ENCODE data around the gene ROR2. TPM values are rescaled to one million over a fixed set of nuclear protein-coding genes. Genes with fewer than 3 reads are reported as not detected.

Gene ROR2
- total and polyA plus RNA-seq, 2 of the 13 experiments (the other 11 are each of a cell fraction or from before 2014, with no cell fraction given), result not detected

DNA sequence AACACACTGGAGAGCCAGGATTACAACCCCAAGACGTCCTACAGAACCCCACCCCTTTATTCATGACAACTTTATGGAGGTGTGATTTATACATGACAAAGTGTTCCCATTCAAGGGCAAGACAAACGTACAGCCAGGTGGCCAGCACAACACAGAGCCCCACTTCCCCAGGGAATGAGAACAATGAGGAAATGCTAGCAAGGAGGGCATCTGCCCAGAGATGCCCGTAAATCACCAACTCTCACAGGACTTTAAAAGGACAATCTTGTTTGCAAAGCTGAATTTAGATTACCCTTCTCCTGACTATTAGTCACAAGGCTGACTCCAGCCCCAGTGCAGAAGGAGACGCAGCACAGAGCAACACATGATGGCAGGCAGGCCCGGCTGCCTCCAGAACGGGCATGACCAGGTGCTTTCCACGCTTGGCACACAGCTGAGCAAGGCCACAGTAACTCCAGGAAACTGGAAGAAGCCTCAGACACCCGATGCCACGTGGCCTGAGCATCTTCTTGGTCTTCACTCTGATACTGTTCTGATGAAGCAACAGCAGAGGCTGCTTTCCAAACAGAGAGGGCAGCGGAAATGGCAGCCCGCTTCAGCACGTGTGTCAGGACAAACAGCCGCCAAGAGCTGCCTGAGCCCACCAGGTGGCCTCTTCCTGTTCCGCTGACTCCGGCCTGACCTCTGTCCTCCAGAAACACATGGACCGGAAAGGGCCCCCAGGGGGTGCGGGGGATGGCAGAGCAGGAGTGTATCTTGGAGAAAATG is 51.4 kb downstream of the ROR2 start (continued):
- TF ChIP-seq, protein P1, sequence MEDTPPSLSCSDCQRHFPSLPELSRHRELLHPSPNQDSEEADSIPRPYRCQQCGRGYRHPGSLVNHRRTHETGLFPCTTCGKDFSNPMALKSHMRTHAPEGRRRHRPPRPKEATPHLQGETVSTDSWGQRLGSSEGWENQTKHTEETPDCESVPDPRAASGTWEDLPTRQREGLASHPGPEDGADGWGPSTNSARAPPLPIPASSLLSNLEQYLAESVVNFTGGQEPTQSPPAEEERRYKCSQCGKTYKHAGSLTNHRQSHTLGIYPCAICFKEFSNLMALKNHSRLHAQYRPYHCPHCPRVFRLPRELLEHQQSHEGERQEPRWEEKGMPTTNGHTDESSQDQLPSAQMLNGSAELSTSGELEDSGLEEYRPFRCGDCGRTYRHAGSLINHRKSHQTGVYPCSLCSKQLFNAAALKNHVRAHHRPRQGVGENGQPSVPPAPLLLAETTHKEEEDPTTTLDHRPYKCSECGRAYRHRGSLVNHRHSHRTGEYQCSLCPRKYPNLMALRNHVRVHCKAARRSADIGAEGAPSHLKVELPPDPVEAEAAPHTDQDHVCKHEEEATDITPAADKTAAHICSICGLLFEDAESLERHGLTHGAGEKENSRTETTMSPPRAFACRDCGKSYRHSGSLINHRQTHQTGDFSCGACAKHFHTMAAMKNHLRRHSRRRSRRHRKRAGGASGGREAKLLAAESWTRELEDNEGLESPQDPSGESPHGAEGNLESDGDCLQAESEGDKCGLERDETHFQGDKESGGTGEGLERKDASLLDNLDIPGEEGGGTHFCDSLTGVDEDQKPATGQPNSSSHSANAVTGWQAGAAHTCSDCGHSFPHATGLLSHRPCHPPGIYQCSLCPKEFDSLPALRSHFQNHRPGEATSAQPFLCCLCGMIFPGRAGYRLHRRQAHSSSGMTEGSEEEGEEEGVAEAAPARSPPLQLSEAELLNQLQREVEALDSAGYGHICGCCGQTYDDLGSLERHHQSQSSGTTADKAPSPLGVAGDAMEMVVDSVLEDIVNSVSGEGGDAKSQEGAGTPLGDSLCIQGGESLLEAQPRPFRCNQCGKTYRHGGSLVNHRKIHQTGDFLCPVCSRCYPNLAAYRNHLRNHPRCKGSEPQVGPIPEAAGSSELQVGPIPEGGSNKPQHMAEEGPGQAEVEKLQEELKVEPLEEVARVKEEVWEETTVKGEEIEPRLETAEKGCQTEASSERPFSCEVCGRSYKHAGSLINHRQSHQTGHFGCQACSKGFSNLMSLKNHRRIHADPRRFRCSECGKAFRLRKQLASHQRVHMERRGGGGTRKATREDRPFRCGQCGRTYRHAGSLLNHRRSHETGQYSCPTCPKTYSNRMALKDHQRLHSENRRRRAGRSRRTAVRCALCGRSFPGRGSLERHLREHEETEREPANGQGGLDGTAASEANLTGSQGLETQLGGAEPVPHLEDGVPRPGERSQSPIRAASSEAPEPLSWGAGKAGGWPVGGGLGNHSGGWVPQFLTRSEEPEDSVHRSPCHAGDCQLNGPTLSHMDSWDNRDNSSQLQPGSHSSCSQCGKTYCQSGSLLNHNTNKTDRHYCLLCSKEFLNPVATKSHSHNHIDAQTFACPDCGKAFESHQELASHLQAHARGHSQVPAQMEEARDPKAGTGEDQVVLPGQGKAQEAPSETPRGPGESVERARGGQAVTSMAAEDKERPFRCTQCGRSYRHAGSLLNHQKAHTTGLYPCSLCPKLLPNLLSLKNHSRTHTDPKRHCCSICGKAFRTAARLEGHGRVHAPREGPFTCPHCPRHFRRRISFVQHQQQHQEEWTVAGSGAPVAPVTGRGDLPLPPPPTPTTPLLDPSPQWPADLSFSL (CRISPR knock-in tag; IDR thresholded peaks at IDR 0.05), result no peak
- TF ChIP-seq ELF1 (CRISPR knock-in tag; IDR thresholded peaks at IDR 0.05), result peak; percentile 61
- no peak for TF ChIP-seq ZNF790 (CRISPR knock-in tag; IDR thresholded peaks at IDR 0.05; ENCODE audit: borderline replicate concordance)
- no peak for TF ChIP-seq JUNB (CRISPR knock-in tag; IDR thresholded peaks at IDR 0.05; ENCODE audit: borderline replicate concordance)
- no peak for TF ChIP-seq POLR2A (IDR thresholded peaks at IDR 0.05; ENCODE audit: insufficient read depth in 1 of 2, low read depth in 2 of 2, low read length in 2 of 2)
- TF ChIP-seq ETV5 (CRISPR knock-in tag; IDR thresholded peaks at IDR 0.05; ENCODE audit: borderline replicate concordance), result peak; percentile 82
- TF ChIP-seq ZNF331 (CRISPR knock-in tag; IDR thresholded peaks at IDR 0.05), result 0 out of 2 replicates have a peak, but pooled peaks have one; percentile 11
- TF ChIP-seq PPARG (CRISPR knock-in tag; conservative IDR thresholded peaks at IDR 0.05), result peak; percentile 51; the same call in 1 of the 2 replicates
- TF ChIP-seq HNRNPUL1 (IDR thresholded peaks at IDR 0.05; ENCODE audit: low read depth, low read length), result no peak
- TF ChIP-seq MEIS1 (CRISPR knock-in tag; IDR thresholded peaks at IDR 0.05; ENCODE audit: borderline replicate concordance), result no peak
- TF ChIP-seq BRCA1 (CRISPR knock-in tag; IDR thresholded peaks at IDR 0.05), result no peak
- no peak for TF ChIP-seq MIXL1 (CRISPR knock-in tag; IDR thresholded peaks at IDR 0.05)
- no peak for TF ChIP-seq IRF2 (CRISPR knock-in tag; IDR thresholded peaks at IDR 0.05)
- TF ChIP-seq, protein P2, sequence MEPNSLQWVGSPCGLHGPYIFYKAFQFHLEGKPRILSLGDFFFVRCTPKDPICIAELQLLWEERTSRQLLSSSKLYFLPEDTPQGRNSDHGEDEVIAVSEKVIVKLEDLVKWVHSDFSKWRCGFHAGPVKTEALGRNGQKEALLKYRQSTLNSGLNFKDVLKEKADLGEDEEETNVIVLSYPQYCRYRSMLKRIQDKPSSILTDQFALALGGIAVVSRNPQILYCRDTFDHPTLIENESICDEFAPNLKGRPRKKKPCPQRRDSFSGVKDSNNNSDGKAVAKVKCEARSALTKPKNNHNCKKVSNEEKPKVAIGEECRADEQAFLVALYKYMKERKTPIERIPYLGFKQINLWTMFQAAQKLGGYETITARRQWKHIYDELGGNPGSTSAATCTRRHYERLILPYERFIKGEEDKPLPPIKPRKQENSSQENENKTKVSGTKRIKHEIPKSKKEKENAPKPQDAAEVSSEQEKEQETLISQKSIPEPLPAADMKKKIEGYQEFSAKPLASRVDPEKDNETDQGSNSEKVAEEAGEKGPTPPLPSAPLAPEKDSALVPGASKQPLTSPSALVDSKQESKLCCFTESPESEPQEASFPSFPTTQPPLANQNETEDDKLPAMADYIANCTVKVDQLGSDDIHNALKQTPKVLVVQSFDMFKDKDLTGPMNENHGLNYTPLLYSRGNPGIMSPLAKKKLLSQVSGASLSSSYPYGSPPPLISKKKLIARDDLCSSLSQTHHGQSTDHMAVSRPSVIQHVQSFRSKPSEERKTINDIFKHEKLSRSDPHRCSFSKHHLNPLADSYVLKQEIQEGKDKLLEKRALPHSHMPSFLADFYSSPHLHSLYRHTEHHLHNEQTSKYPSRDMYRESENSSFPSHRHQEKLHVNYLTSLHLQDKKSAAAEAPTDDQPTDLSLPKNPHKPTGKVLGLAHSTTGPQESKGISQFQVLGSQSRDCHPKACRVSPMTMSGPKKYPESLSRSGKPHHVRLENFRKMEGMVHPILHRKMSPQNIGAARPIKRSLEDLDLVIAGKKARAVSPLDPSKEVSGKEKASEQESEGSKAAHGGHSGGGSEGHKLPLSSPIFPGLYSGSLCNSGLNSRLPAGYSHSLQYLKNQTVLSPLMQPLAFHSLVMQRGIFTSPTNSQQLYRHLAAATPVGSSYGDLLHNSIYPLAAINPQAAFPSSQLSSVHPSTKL (CRISPR knock-in tag; IDR thresholded peaks at IDR 0.05), result 0 out of 2 replicates have a peak, but pooled peaks have one; percentile 11
- peak; percentile 40; the same call in 1 of the 2 replicates for TF ChIP-seq HOXA3 (CRISPR knock-in tag; IDR thresholded peaks at IDR 0.05)
- peak; percentile 33; the same call in 1 of the 2 replicates for TF ChIP-seq HNF4A (CRISPR knock-in tag; IDR thresholded peaks at IDR 0.05)
